Calu3 (cell line): Measurements from ENCODE around the gene TRIOBP. TPM values are rescaled to one million over a fixed set of nuclear protein-coding genes. Genes with fewer than 3 reads are reported as not detected.
"Not testable (repeated sequence)": the region's sequence is repeated elsewhere in the genome, so short reads cannot be mapped to it uniquely, and the experiment has no call there.

ENCODE experiments used
- BruUV-seq: library from RNA; stranded (reverse); fragments of 400-500 nt; replicated peaks from 2 replicates; lab custom pipeline; 2021; lab: Mats Ljungman, UMichigan
- CTCF ChIA-PET: fragments of 300-600 bp; sonication (Branson Sonifier 250); formaldehyde crosslinking; loops from one replicate; lab custom pipeline; 2022; ENCODE audit warnings: antibody characterized with exemption; lab: Charles Lee
- DNase-seq: peaks from one replicate; pipeline ENCODE4 v3.0.0; 2022
- H3K27ac Mint-ChIP-seq: one replicate; pipeline ENCODE4 v1.8.0; 2022; ENCODE audit warnings: mixed read lengths; ENCODE audit not compliant: unreplicated experiment
- H3K27me3 Mint-ChIP-seq: one replicate; pipeline ENCODE4 v1.8.0; 2022; ENCODE audit warnings: mixed read lengths; ENCODE audit not compliant: unreplicated experiment
- H3K36me3 Mint-ChIP-seq: one replicate; pipeline ENCODE4 v1.8.0; 2022; ENCODE audit warnings: mild to moderate bottlenecking, moderate library complexity, mixed read lengths; ENCODE audit not compliant: insufficient read depth, unreplicated experiment
- H3K4me1 Mint-ChIP-seq: one replicate; pipeline ENCODE4 v1.8.0; 2022; ENCODE audit warnings: mild to moderate bottlenecking, low read depth, mixed read lengths; ENCODE audit not compliant: unreplicated experiment
- H3K4me3 Mint-ChIP-seq: one replicate; pipeline ENCODE4 v1.8.0; 2022; ENCODE audit warnings: mild to moderate bottlenecking, low read depth, moderate library complexity, mixed read lengths; ENCODE audit not compliant: unreplicated experiment
- H3K9me3 Mint-ChIP-seq: one replicate; pipeline ENCODE4 v1.8.0; 2022; ENCODE audit warnings: low read depth, mixed read lengths; ENCODE audit not compliant: unreplicated experiment
- CTCF ChIP-seq: fragments of 200-600 bp; IDR thresholded peaks from one replicate; pipeline ENCODE4 v1.8.0; 2022; ENCODE audit warnings: antibody characterized with exemption; ENCODE audit not compliant: unreplicated experiment
- intact Hi-C: fragments of 100-400 bp; cut with micrococcal nuclease; formaldehyde crosslinking; loops from one replicate; pipeline ENCODE4 v1.10.0; 2022; ENCODE audit not compliant: unreplicated experiment
- total RNA-seq: library from RNA; stranded (reverse); gene quantifications from 2 replicates; pipeline ENCODE4 v1.2.3, GENCODE V29; 2022

Gene TRIOBP
- total RNA-seq, 1 experiment from 2014 or later: 85.3 TPM

GRCh38 chr22:37796079-37796478 lies 99.2 kb downstream of the TRIOBP start:
- intact Hi-C loops: loop anchor here (10.0 kb wide), 1 partner anchor 151 kb away; no protein-coding TSS in a partner anchor
- Mint-ChIP-seq H3K4me3 (no peak overlapping the region), H3K9me3 (no peaks in the 10 kb centered on the region), H3K27me3 (no peaks in the 10 kb centered on the region), H3K36me3 (no peaks in the 10 kb centered on the region), H3K4me1 (peaks cover 12% of the 10 kb centered on the region), H3K27ac (no peak overlapping the region)
- DNase-seq: no peak
- BruUV-seq: no TSS peak
- CTCF ChIA-PET: no interaction called here
- no peak for TF ChIP-seq CTCF

GRCh38 chr22:37797259-37797658 lies 100.4 kb downstream of the TRIOBP start:
- H3K9me3 Mint-ChIP-seq, H3K4me3 Mint-ChIP-seq, H3K36me3 Mint-ChIP-seq, BruUV-seq, H3K27ac Mint-ChIP-seq, H3K27me3 Mint-ChIP-seq, H3K4me1 Mint-ChIP-seq, DNase-seq, CTCF ChIA-PET: not testable (repeated sequence)
- intact Hi-C loops: loop anchor here (10.0 kb wide), 1 partner anchor 152 kb away; no protein-coding TSS in a partner anchor

GRCh38 chr22:37797874-37798500 lies 101.1 kb downstream of the TRIOBP start:
- Mint-ChIP-seq H3K4me1 (peaks cover 6% of the 10 kb centered on the region), H3K36me3 (peaks cover 12% of the 10 kb centered on the region), H3K9me3 (no peaks in the 10 kb centered on the region), H3K4me3 (no peak overlapping the region), H3K27me3 (no peaks in the 10 kb centered on the region), H3K27ac (no peak overlapping the region)
- TF ChIP-seq CTCF: no peak
- CTCF ChIA-PET: no interaction called here
- DNase-seq: no peak
- no TSS peak for BruUV-seq
- intact Hi-C loops: loop anchor here (10.0 kb wide), 1 partner anchor 153 kb away; no protein-coding TSS in a partner anchor

GRCh38 chr22:37799979-37800378 lies 103.1 kb downstream of the TRIOBP start:
- H3K27ac Mint-ChIP-seq, H3K4me3 Mint-ChIP-seq, H3K9me3 Mint-ChIP-seq, H3K27me3 Mint-ChIP-seq, CTCF ChIA-PET, DNase-seq, BruUV-seq, H3K4me1 Mint-ChIP-seq: not testable (repeated sequence)
- intact Hi-C loops: loop anchor here (10.0 kb wide), 1 partner anchor 155 kb away; no protein-coding TSS in a partner anchor
- peaks cover 25% of the 10 kb centered on the region for H3K36me3 Mint-ChIP-seq

- peaks cover 16% of the 10 kb centered on the region for H3K4me1 Mint-ChIP-seq
- intact Hi-C loops: no loop called here
- CTCF ChIA-PET: no interaction called here
- no TSS peak for BruUV-seq
- no peak for TF ChIP-seq CTCF
- no peaks in the 10 kb centered on the region for H3K9me3 Mint-ChIP-seq
- peak overlapping the region; percentile 90 for H3K4me3 Mint-ChIP-seq
- H3K27ac Mint-ChIP-seq: no peak overlapping the region
- H3K36me3 Mint-ChIP-seq: peaks cover 44% of the 10 kb centered on the region
- no peak for DNase-seq
- peaks cover 16% of the 10 kb centered on the region for H3K27me3 Mint-ChIP-seq
Observed at GRCh38 chr22:37801946-37802309, 105.1 kb downstream of the TRIOBP start.
